Muscle of leg (tissue), 11 donors: ENCODE results near the gene PLCB1. TPM values are rescaled to one million over a fixed set of nuclear protein-coding genes. Genes with fewer than 3 reads are reported as not detected.

Source experiments
- DNase-seq: peaks from one replicate; pipeline ENCODE4 v3.0.0; 2013
- H3K27ac ChIP-seq: one replicate; pipeline ENCODE4 v1.5.1; 2013; ENCODE audit warnings: mild to moderate bottlenecking, low read length, control low read depth
- H3K27me3 ChIP-seq: one replicate; pipeline ENCODE4 v1.6.1; 2013; ENCODE audit warnings: low read length; ENCODE audit not compliant: control insufficient read depth, insufficient read depth
- H3K36me3 ChIP-seq: one replicate; pipeline ENCODE4 v1.6.1; 2013; ENCODE audit warnings: low read length; ENCODE audit not compliant: control insufficient read depth, insufficient read depth
- H3K4me1 ChIP-seq: one replicate; pipeline ENCODE4 v1.6.1; 2013; ENCODE audit warnings: low read length; ENCODE audit not compliant: control insufficient read depth, insufficient read depth
- H3K4me3 ChIP-seq: one replicate; pipeline ENCODE4 v1.5.1; 2013; ENCODE audit warnings: low read length, control low read depth
- H3K9me3 ChIP-seq: replicated peaks from 2 replicates; pipeline ENCODE4 v1.6.1; 2013; ENCODE audit warnings: low read depth, low read length; ENCODE audit not compliant: control insufficient read depth
- WGBS: methylation state at CpG from one replicate; pipeline ENCODE4 v1.1.5; 2013; ENCODE audit warnings: missing lambda C conversion rate; ENCODE audit not compliant: insufficient coverage; 5-methylcytosine and 5-hydroxymethylcytosine counted together
- polyA plus RNA-seq, 8 donors: library from polyadenylated mRNA; unstranded; fragments of 120-200 nt; gene quantifications; one replicate each; pipeline versions ENCODE4 v1.2.1 to v1.2.3, GENCODE V29; 2013; ENCODE audit warnings: inconsistent platforms in 1 of 8, low replicate concordance in 1 of 8; ENCODE audit not compliant: insufficient read length in 8 of 8, insufficient read depth in 1 of 8
- total RNA-seq: library from RNA; stranded (reverse); fragments of 120-200 nt; gene quantifications from one replicate; pipeline ENCODE4 v1.2.4, GENCODE V29; 2013

PLCB1 gene
- total and polyA plus RNA-seq, 9 donors = 6.8 to 14.3 (median 9.0) TPM

GRCh38 chr20:8220716-8221115 lies 88.7 kb downstream of the PLCB1 start:
- no peak overlapping the region for H3K27ac ChIP-seq
- H3K36me3 ChIP-seq = no peaks in the 10 kb centered on the region
- no CpG with 5 or more reads among the region's 1 CpG for WGBS
- H3K4me1 ChIP-seq = no peaks in the 10 kb centered on the region
- no peaks in the 10 kb centered on the region for H3K9me3 ChIP-seq
- no peaks in the 10 kb centered on the region for H3K27me3 ChIP-seq
- no peak overlapping the region for H3K4me3 ChIP-seq
- peak; percentile 35 for DNase-seq

GRCh38 chr20:8221887-8222419 lies 89.9 kb downstream of the PLCB1 start:
- no peaks in the 10 kb centered on the region for H3K27me3 ChIP-seq
- H3K27ac ChIP-seq = no peak overlapping the region
- DNase-seq = no peak
- no peak overlapping the region for H3K4me3 ChIP-seq
- H3K4me1 ChIP-seq = no peaks in the 10 kb centered on the region
- no peaks in the 10 kb centered on the region for H3K9me3 ChIP-seq
- WGBS = no CpG with 5 or more reads among the region's 3 CpGs
- no peaks in the 10 kb centered on the region for H3K36me3 ChIP-seq

GRCh38 chr20:8223091-8223870 lies 91.2 kb downstream of the PLCB1 start:
- Histone ChIP-seq H3K9me3 (no peaks in the 10 kb centered on the region), H3K27ac (no peak overlapping the region), H3K36me3 (no peaks in the 10 kb centered on the region), H3K4me3 (no peak overlapping the region), H3K27me3 (no peaks in the 10 kb centered on the region), H3K4me1 (no peaks in the 10 kb centered on the region)
- no CpG with 5 or more reads among the region's 2 CpGs for WGBS
- DNase-seq = peak; percentile 35

- H3K27me3 ChIP-seq = no peaks in the 10 kb centered on the region
- no peak overlapping the region for H3K27ac ChIP-seq
- H3K9me3 ChIP-seq = no peaks in the 10 kb centered on the region
- no peak for DNase-seq
- H3K36me3 ChIP-seq = no peaks in the 10 kb centered on the region
- H3K4me3 ChIP-seq = no peak overlapping the region
- H3K4me1 ChIP-seq = no peaks in the 10 kb centered on the region
- WGBS = no CpG with 5 or more reads among the region's 3 CpGs
Measured at GRCh38 chr20:8225658-8226057, 93.6 kb downstream of the PLCB1 start.

GRCh38 chr20:8226106-8226505 lies 94.0 kb downstream of the PLCB1 start:
- no peaks in the 10 kb centered on the region for H3K36me3 ChIP-seq
- no peak for DNase-seq
- WGBS = 80% methylated on average over 1 of the region's 2 CpGs
- H3K4me3 ChIP-seq = no peak overlapping the region
- no peak overlapping the region for H3K27ac ChIP-seq
- no peaks in the 10 kb centered on the region for H3K27me3 ChIP-seq
- H3K4me1 ChIP-seq = no peaks in the 10 kb centered on the region
- no peaks in the 10 kb centered on the region for H3K9me3 ChIP-seq

- Histone ChIP-seq H3K27ac (no peak overlapping the region), H3K27me3 (no peaks in the 10 kb centered on the region), H3K4me1 (no peaks in the 10 kb centered on the region), H3K9me3 (no peaks in the 10 kb centered on the region), H3K4me3 (no peak overlapping the region), H3K36me3 (no peaks in the 10 kb centered on the region)
- WGBS = 14% methylated on average over 1 of the region's 3 CpGs
- DNase-seq = peak; percentile 27
Measured at GRCh38 chr20:8227293-8227692, 95.2 kb downstream of the PLCB1 start.

DNA sequence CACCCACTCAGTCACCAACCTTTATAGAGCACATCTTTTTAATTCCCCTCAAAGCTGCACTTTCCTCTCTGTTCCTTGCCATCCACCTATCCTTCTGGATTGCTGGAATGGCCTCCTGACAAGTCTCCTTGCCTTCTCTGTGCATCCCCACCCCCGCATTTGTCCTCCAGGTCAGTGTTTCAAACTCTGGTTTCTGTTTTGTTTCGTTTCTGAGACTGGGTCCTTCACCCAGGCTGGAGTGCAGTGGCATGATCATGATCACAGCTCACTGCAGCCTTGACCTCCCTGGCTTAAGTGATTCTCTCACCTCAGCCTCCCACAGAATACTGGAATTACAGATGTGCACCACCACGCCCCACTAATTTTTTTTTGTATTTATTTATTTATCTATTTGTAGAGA lies 96.2 kb downstream of the PLCB1 start:
- DNase-seq = no peak
- WGBS = 100% methylated on average over 2 of the region's 3 CpGs
- no peaks in the 10 kb centered on the region for H3K4me1 ChIP-seq
- no peaks in the 10 kb centered on the region for H3K9me3 ChIP-seq
- no peak overlapping the region for H3K27ac ChIP-seq
- no peaks in the 10 kb centered on the region for H3K27me3 ChIP-seq
- H3K4me3 ChIP-seq = no peak overlapping the region
- H3K36me3 ChIP-seq = no peaks in the 10 kb centered on the region

DNA sequence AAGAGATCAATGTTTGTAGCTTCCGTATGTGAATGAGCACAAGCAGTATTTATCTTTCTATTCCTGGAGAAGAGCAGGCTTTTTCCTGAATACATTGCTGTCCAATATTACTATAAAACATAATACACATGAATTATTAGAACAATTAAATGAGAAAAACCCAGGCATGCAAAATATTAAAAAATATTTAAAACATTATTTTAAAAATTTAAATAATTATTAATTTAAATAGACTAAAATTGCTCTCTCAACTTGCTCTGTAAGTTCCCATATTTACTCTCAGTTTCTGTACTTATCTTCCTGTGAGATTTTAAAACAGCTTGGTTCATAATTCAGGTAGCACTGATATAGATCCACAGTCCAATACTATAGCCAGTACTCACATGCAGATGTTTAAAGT lies 97.0 kb downstream of the PLCB1 start:
- DNase-seq = no peak
- H3K27me3 ChIP-seq = no peaks in the 10 kb centered on the region
- WGBS = no CpG with 5 or more reads among the region's 1 CpG
- H3K36me3 ChIP-seq = no peaks in the 10 kb centered on the region
- H3K4me1 ChIP-seq = no peaks in the 10 kb centered on the region
- no peak overlapping the region for H3K4me3 ChIP-seq
- H3K27ac ChIP-seq = no peak overlapping the region
- no peaks in the 10 kb centered on the region for H3K9me3 ChIP-seq

DNA sequence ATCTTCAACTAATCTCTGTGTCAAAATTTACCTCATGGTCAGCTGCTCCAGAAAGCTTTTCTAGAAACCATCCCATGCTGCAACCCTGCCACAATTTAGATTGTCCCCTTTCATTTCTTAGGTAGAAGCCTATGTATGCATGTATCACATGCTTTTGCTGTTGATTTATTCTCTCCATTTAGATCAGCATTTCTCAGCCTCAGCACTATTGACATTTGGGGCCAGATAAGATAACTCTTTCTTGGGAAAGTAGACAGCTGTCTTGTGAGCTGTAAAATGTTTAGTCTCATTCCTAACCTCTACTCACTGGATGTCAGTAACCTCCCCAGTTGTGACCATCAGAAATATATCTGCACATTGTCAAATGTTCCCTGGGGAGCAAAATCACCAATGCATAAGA lies 99.0 kb downstream of the PLCB1 start:
- no peaks in the 10 kb centered on the region for H3K9me3 ChIP-seq
- no peaks in the 10 kb centered on the region for H3K4me1 ChIP-seq
- no peak for DNase-seq
- H3K4me3 ChIP-seq = no peak overlapping the region
- H3K27me3 ChIP-seq = no peaks in the 10 kb centered on the region
- H3K27ac ChIP-seq = no peak overlapping the region
- no peaks in the 10 kb centered on the region for H3K36me3 ChIP-seq

DNA sequence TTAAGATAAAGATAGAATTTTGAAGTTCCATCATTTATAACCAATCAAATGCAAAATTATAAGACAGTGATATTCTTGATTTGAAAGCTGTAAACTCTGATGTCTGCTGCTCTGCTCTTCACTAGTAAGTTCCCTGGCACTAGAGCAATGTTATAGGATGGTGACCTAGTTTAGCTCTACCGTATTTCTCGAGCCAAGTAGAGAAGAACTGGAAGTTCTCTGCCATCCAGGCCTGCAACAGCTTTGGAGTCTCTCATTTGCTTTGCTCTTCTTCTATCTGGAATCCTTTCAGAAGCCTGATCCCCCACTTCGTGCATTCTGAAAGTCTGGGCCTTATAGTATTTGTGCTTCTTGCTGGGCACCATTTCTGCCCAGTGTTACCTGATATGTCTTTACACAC lies 100.3 kb downstream of the PLCB1 start:
- Histone ChIP-seq H3K27ac (no peak overlapping the region), H3K9me3 (no peaks in the 10 kb centered on the region), H3K36me3 (no peaks in the 10 kb centered on the region), H3K4me3 (no peak overlapping the region), H3K27me3 (no peaks in the 10 kb centered on the region), H3K4me1 (no peaks in the 10 kb centered on the region)
- 86% methylated on average over 3 of the region's 3 CpGs for WGBS
- DNase-seq = no peak
